Measurements from ENCODE around the gene SFT2D3. TPM values are rescaled to one million over a fixed set of nuclear protein-coding genes. Genes with fewer than 3 reads are reported as not detected.

SFT2D3 gene
- total and polyA plus RNA-seq, 2 of the 13 experiments (the other 11 are each of a cell fraction or from before 2014, with no cell fraction given), result 8.3 to 9.4 TPM

DNA sequence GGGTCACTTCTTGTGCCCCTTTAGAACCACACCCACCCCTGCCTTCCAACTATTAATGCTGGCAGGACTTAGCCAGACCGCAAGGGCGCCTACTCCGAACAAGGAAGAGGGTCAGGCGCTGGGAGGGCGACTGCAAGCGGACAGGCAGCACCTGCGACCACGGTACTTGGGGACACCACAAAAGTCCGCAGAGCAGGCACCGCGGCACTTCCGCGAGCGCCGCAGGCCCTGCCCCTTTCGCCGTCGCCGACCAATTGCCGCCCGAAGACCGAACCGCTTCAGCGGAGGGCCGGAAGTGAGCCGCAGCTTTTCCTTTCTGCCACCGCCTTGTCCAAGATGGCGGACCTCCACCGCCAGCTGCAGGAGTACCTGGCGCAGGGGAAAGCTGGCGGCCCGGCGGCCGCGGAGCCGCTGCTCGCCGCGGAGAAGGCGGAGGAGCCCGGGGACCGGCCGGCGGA lies at the start of gene SFT2D3 (continued):
- TF ChIP-seq, protein P1, sequence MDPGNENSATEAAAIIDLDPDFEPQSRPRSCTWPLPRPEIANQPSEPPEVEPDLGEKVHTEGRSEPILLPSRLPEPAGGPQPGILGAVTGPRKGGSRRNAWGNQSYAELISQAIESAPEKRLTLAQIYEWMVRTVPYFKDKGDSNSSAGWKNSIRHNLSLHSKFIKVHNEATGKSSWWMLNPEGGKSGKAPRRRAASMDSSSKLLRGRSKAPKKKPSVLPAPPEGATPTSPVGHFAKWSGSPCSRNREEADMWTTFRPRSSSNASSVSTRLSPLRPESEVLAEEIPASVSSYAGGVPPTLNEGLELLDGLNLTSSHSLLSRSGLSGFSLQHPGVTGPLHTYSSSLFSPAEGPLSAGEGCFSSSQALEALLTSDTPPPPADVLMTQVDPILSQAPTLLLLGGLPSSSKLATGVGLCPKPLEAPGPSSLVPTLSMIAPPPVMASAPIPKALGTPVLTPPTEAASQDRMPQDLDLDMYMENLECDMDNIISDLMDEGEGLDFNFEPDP (CRISPR knock-in tag; conservative IDR thresholded peaks at IDR 0.05), result 0 out of 2 replicates have a peak, but pooled peaks have one; percentile 49
- TF ChIP-seq, protein P2, sequence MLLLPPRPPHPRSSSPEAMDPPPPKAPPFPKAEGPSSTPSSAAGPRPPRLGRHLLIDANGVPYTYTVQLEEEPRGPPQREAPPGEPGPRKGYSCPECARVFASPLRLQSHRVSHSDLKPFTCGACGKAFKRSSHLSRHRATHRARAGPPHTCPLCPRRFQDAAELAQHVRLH (CRISPR knock-in tag; IDR thresholded peaks at IDR 0.05; ENCODE audit: borderline replicate concordance, low read depth), result peak; percentile 84; the same call in 1 of the 2 replicates
- TF ChIP-seq ZIK1 (CRISPR knock-in tag; IDR thresholded peaks at IDR 0.05; ENCODE audit: borderline replicate concordance, low read depth) (peak; percentile 6; the same call in 1 of the 2 replicates), NFKB2 (CRISPR knock-in tag; IDR thresholded peaks at IDR 0.05; ENCODE audit: borderline replicate concordance) (peak; percentile 77), SUZ12 (IDR thresholded peaks at IDR 0.05; ENCODE audit: low read depth, low read length) (no peak), WIZ (CRISPR knock-in tag; IDR thresholded peaks at IDR 0.05) (peak; percentile 77), ZNF207 (IDR thresholded peaks at IDR 0.05; ENCODE audit: borderline replicate concordance) (no peak), RXRB (CRISPR knock-in tag; IDR thresholded peaks at IDR 0.05; ENCODE audit: borderline replicate concordance) (peak; percentile 59; the same call in 1 of the 2 replicates), ZNF644 (CRISPR knock-in tag; IDR thresholded peaks at IDR 0.05; ENCODE audit: low read depth) (peak; percentile 52; the same call in 1 of the 2 replicates)
- TF ChIP-seq, protein P3, sequence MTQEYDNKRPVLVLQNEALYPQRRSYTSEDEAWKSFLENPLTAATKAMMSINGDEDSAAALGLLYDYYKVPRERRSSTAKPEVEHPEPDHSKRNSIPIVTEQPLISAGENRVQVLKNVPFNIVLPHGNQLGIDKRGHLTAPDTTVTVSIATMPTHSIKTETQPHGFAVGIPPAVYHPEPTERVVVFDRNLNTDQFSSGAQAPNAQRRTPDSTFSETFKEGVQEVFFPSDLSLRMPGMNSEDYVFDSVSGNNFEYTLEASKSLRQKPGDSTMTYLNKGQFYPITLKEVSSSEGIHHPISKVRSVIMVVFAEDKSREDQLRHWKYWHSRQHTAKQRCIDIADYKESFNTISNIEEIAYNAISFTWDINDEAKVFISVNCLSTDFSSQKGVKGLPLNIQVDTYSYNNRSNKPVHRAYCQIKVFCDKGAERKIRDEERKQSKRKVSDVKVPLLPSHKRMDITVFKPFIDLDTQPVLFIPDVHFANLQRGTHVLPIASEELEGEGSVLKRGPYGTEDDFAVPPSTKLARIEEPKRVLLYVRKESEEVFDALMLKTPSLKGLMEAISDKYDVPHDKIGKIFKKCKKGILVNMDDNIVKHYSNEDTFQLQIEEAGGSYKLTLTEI (CRISPR knock-in tag; conservative IDR thresholded peaks at IDR 0.05), result no peak; the same call in 1 of the 2 replicates
- TF ChIP-seq, protein P4, sequence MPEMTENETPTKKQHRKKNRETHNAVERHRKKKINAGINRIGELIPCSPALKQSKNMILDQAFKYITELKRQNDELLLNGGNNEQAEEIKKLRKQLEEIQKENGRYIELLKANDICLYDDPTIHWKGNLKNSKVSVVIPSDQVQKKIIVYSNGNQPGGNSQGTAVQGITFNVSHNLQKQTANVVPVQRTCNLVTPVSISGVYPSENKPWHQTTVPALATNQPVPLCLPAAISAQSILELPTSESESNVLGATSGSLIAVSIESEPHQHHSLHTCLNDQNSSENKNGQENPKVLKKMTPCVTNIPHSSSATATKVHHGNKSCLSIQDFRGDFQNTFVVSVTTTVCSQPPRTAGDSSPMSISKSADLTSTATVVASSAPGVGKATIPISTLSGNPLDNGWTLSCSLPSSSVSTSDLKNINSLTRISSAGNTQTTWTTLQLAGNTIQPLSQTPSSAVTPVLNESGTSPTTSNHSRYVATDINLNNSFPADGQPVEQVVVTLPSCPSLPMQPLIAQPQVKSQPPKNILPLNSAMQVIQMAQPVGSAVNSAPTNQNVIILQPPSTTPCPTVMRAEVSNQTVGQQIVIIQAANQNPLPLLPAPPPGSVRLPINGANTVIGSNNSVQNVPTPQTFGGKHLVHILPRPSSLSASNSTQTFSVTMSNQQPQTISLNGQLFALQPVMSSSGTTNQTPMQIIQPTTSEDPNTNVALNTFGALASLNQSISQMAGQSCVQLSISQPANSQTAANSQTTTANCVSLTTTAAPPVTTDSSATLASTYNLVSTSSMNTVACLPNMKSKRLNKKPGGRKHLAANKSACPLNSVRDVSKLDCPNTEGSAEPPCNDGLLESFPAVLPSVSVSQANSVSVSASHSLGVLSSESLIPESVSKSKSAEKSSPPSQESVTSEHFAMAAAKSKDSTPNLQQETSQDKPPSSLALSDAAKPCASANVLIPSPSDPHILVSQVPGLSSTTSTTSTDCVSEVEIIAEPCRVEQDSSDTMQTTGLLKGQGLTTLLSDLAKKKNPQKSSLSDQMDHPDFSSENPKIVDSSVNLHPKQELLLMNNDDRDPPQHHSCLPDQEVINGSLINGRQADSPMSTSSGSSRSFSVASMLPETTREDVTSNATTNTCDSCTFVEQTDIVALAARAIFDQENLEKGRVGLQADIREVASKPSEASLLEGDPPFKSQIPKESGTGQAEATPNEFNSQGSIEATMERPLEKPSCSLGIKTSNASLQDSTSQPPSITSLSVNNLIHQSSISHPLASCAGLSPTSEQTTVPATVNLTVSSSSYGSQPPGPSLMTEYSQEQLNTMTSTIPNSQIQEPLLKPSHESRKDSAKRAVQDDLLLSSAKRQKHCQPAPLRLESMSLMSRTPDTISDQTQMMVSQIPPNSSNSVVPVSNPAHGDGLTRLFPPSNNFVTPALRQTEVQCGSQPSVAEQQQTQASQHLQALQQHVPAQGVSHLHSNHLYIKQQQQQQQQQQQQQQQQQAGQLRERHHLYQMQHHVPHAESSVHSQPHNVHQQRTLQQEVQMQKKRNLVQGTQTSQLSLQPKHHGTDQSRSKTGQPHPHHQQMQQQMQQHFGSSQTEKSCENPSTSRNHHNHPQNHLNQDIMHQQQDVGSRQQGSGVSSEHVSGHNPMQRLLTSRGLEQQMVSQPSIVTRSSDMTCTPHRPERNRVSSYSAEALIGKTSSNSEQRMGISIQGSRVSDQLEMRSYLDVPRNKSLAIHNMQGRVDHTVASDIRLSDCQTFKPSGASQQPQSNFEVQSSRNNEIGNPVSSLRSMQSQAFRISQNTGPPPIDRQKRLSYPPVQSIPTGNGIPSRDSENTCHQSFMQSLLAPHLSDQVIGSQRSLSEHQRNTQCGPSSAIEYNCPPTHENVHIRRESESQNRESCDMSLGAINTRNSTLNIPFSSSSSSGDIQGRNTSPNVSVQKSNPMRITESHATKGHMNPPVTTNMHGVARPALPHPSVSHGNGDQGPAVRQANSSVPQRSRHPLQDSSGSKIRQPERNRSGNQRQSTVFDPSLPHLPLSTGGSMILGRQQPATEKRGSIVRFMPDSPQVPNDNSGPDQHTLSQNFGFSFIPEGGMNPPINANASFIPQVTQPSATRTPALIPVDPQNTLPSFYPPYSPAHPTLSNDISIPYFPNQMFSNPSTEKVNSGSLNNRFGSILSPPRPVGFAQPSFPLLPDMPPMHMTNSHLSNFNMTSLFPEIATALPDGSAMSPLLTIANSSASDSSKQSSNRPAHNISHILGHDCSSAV (CRISPR knock-in tag; IDR thresholded peaks at IDR 0.05; ENCODE audit: borderline replicate concordance), result no peak
- TF ChIP-seq, protein P5, sequence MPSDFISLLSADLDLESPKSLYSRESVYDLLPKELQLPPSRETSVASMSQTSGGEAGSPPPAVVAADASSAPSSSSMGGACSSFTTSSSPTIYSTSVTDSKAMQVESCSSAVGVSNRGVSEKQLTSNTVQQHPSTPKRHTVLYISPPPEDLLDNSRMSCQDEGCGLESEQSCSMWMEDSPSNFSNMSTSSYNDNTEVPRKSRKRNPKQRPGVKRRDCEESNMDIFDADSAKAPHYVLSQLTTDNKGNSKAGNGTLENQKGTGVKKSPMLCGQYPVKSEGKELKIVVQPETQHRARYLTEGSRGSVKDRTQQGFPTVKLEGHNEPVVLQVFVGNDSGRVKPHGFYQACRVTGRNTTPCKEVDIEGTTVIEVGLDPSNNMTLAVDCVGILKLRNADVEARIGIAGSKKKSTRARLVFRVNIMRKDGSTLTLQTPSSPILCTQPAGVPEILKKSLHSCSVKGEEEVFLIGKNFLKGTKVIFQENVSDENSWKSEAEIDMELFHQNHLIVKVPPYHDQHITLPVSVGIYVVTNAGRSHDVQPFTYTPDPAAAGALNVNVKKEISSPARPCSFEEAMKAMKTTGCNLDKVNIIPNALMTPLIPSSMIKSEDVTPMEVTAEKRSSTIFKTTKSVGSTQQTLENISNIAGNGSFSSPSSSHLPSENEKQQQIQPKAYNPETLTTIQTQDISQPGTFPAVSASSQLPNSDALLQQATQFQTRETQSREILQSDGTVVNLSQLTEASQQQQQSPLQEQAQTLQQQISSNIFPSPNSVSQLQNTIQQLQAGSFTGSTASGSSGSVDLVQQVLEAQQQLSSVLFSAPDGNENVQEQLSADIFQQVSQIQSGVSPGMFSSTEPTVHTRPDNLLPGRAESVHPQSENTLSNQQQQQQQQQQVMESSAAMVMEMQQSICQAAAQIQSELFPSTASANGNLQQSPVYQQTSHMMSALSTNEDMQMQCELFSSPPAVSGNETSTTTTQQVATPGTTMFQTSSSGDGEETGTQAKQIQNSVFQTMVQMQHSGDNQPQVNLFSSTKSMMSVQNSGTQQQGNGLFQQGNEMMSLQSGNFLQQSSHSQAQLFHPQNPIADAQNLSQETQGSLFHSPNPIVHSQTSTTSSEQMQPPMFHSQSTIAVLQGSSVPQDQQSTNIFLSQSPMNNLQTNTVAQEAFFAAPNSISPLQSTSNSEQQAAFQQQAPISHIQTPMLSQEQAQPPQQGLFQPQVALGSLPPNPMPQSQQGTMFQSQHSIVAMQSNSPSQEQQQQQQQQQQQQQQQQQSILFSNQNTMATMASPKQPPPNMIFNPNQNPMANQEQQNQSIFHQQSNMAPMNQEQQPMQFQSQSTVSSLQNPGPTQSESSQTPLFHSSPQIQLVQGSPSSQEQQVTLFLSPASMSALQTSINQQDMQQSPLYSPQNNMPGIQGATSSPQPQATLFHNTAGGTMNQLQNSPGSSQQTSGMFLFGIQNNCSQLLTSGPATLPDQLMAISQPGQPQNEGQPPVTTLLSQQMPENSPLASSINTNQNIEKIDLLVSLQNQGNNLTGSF (CRISPR knock-in tag; IDR thresholded peaks at IDR 0.05), result no peak; the same call in 1 of the 2 replicates

Data from HepG2 (cell line).